Measurements from ENCODE around the gene NCK1. TPM values are rescaled to one million over a fixed set of nuclear protein-coding genes. Genes with fewer than 3 reads are reported as not detected.

The NCK1 gene
- total and polyA plus RNA-seq, 9 of the 15 experiments (the other 6 are each of a cell fraction or from before 2014, with no cell fraction given) = 17.3 to 30.5 (median 25.0) TPM

DNA sequence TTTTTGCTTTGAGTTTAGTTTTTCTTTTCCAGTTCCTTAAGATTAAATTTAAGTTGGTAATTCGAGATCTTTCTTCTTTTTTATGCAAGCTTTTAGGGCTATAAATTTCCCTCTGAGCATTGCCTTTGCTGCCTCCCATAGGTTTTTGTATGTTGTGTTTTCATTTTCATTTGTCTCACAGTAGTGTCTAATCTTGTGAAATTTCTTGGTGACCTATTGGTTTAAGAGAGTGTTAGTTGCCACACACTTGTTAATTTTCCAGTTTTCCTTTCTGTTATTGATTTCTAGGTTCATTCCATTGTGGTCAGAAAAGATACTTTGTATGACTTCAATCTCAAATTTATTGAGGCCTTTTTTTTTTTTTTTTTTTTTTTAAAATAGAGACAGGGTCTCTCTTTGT is 77.5 kb downstream of the NCK1 start:
- Histone ChIP-seq H4K20me1 (replicated peaks; ENCODE audit: control insufficient read depth, insufficient read depth, low read length) (no peaks in the 10 kb centered on the region), H3K9me3 (replicated peaks; ENCODE audit: control insufficient read depth, insufficient read depth, low read depth, low read length) (no peaks in the 10 kb centered on the region), H3K4me2 (ENCODE audit: insufficient read depth, low read length) (no peak overlapping the region), H3K9ac (ENCODE audit: insufficient read depth in 1 of 2, low read depth in 2 of 2, low read length in 2 of 2) (no peak overlapping the region), H3K36me3 (ENCODE audit: control insufficient read depth, insufficient read depth, low read length) (peaks cover 2% of the 10 kb centered on the region; the same call in 2 of the 3 replicates), H3K4me1 (replicated peaks in 1 of 2; ENCODE audit: control insufficient read depth in 2 of 2, insufficient read depth in 2 of 2, low read length in 2 of 2) (peaks cover 0 to 2% of the 10 kb centered on the region in 2 experiments; a peak in 1 of 5 replicates), H3K79me2 (ENCODE audit: control insufficient read depth, insufficient read depth, low read length) (peaks cover 50% of the 10 kb centered on the region), H2AFZ (ENCODE audit: low read depth, low read length) (no peak overlapping the region), H3K27me3 (ENCODE audit: control insufficient read depth in 2 of 2, insufficient read depth in 2 of 2, low read length in 2 of 2) (no peaks in the 10 kb centered on the region), H3K27ac (ENCODE audit: extremely low read depth, low read depth, low read length) (no peak overlapping the region), H3K4me3 (no peak overlapping the region), H3K9me1 (ENCODE audit: control insufficient read depth, insufficient read depth, low read length) (no peaks in the 10 kb centered on the region)
- ChIA-PET POLR2A (interaction anchor here (1.9 kb wide), 1 partner anchor 12 kb away, joined by 4 read pairs; no protein-coding TSS in a partner anchor), CTCF (ENCODE audit: low intra/inter-chr PET ratio) (no interaction called here)
- TF ChIP-seq BACH1 (tag; IDR thresholded peaks at IDR 0.05) (no peak), ZBTB1 (CRISPR knock-in tag; IDR thresholded peaks at IDR 0.05; ENCODE audit: borderline replicate concordance, low read depth) (no peak), CHD1 (IDR thresholded peaks at IDR 0.05; ENCODE audit: low read length) (no peak), WHSC1 (IDR thresholded peaks at IDR 0.05; ENCODE audit: low read length) (no peak), ZNF76 (CRISPR knock-in tag; IDR thresholded peaks at IDR 0.05; ENCODE audit: borderline replicate concordance) (no peak), ZNF133 (CRISPR knock-in tag; IDR thresholded peaks at IDR 0.05) (no peak)
- TF ChIP-seq, protein P1, sequence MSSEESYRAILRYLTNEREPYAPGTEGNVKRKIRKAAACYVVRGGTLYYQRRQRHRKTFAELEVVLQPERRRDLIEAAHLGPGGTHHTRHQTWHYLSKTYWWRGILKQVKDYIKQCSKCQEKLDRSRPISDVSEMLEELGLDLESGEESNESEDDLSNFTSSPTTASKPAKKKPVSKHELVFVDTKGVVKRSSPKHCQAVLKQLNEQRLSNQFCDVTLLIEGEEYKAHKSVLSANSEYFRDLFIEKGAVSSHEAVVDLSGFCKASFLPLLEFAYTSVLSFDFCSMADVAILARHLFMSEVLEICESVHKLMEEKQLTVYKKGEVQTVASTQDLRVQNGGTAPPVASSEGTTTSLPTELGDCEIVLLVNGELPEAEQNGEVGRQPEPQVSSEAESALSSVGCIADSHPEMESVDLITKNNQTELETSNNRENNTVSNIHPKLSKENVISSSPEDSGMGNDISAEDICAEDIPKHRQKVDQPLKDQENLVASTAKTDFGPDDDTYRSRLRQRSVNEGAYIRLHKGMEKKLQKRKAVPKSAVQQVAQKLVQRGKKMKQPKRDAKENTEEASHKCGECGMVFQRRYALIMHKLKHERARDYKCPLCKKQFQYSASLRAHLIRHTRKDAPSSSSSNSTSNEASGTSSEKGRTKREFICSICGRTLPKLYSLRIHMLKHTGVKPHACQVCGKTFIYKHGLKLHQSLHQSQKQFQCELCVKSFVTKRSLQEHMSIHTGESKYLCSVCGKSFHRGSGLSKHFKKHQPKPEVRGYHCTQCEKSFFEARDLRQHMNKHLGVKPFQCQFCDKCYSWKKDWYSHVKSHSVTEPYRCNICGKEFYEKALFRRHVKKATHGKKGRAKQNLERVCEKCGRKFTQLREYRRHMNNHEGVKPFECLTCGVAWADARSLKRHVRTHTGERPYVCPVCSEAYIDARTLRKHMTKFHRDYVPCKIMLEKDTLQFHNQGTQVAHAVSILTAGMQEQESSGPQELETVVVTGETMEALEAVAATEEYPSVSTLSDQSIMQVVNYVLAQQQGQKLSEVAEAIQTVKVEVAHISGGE (CRISPR knock-in tag; IDR thresholded peaks at IDR 0.05) = no peak
- TF ChIP-seq, protein P2, sequence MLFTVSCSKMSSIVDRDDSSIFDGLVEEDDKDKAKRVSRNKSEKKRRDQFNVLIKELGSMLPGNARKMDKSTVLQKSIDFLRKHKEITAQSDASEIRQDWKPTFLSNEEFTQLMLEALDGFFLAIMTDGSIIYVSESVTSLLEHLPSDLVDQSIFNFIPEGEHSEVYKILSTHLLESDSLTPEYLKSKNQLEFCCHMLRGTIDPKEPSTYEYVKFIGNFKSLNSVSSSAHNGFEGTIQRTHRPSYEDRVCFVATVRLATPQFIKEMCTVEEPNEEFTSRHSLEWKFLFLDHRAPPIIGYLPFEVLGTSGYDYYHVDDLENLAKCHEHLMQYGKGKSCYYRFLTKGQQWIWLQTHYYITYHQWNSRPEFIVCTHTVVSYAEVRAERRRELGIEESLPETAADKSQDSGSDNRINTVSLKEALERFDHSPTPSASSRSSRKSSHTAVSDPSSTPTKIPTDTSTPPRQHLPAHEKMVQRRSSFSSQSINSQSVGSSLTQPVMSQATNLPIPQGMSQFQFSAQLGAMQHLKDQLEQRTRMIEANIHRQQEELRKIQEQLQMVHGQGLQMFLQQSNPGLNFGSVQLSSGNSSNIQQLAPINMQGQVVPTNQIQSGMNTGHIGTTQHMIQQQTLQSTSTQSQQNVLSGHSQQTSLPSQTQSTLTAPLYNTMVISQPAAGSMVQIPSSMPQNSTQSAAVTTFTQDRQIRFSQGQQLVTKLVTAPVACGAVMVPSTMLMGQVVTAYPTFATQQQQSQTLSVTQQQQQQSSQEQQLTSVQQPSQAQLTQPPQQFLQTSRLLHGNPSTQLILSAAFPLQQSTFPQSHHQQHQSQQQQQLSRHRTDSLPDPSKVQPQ (CRISPR knock-in tag; IDR thresholded peaks at IDR 0.05; ENCODE audit: borderline replicate concordance) = no peak
- TF ChIP-seq, protein P3, sequence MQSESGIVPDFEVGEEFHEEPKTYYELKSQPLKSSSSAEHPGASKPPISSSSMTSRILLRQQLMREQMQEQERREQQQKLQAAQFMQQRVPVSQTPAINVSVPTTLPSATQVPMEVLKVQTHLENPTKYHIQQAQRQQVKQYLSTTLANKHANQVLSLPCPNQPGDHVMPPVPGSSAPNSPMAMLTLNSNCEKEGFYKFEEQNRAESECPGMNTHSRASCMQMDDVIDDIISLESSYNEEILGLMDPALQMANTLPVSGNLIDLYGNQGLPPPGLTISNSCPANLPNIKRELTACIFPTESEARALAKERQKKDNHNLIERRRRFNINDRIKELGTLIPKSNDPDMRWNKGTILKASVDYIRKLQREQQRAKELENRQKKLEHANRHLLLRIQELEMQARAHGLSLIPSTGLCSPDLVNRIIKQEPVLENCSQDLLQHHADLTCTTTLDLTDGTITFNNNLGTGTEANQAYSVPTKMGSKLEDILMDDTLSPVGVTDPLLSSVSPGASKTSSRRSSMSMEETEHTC (IDR thresholded peaks at IDR 0.05) = no peak
- intact Hi-C loops (cut with micrococcal nuclease) (no loop called here), in situ Hi-C loops (cut with MboI) (no loop called here)
- 38% methylated on average over 1 of the region's 1 CpG for WGBS (ENCODE audit: insufficient coverage, low coverage, missing lambda C conversion rate)
- DNase-seq (ENCODE audit: extremely low read depth in 1 of 4, low spot score in 3 of 4) (no peak), ATAC-seq (no peak), FAIRE-seq (no peak)
- BruUV-seq (replicated peaks) = no TSS peak
